Glomerular visceral epithelial cell (primary cell): ENCODE data around the gene PPM1E.
A peak's percentile ranks its signal among the peaks of the same experiment; 100 is the strongest.
"Not testable (repeated sequence)": the region's sequence is repeated elsewhere in the genome, so short reads cannot be mapped to it uniquely, and the experiment has no call there.

Experiments
- DNase-seq: peaks from one replicate; pipeline ENCODE4 v3.0.0-alpha.2; 2016; ENCODE audit errors: extremely low spot score

PPM1E gene

DNA sequence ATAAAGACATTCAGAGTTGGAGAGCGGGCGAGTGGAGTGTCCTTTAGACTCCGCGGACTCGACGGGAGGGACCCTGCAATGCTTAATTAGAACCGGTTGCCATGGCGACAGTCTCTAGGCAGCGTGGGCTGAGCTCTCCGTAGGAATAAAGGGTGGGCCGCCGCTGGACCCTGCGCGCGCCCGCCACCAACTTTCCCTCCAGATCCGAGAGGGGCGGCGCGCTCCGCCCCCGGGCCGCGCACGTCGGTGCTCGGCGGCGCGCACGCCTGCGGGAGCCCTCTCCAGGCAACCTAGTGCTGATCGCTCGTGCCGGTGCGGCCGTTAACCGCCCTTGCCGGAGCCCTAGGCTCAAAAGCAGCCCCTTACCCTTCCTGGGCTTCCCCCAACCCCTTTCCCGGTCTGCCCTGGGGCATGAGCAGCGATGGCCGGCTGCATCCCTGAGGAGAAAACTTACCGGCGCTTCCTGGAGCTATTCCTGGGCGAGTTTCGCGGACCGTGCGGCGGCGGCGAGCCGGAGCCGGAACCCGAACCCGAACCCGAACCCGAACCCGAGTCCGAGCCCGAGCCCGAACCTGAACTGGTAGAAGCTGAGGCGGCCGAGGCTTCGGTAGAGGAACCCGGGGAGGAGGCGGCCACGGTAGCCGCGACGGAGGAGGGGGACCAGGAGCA lies at the start of gene PPM1E:
PPM1E (plus strand) TSS at position 278 of the 669 bp plus-strand sequence.
- DNase-seq, result peak; percentile 3

DNA sequence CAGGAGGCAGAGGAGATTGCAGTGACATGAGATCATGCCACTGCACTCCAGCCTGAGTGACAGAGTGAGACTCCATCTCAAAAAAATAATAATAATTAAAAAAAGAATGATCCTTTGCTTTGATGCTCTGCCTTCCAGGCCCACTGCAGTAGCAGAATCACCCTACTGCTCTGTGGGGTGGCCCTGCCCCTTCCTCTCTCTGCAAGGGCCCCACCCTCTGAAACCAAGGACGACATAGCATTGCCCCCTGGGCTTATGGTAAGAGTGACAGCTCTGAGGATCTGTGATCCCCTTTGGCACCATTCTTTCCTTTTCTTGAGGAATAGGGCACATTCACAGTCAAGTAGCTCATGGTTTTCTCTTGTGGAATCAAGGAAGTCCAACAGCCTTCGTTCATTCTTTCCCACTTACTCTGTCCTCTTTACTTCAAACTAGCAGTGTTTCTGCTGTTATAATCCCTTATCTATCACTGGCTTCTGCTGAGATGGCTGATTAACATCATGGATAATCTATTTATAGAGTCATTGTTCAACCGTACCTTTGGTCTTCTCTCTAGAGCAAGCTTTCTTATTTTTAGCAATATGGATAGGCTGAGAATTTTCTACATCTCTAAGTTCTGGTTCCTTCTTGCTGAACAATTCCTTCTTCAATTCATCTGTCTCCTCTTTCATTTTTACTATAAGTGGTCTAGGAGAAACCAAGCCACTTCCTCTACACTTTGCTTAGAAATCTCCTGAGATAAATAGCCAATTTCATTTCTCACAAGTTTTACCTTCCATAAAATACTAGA lies 49.1 kb upstream of the PPM1E start:
- DNase-seq, result no peak

DNA sequence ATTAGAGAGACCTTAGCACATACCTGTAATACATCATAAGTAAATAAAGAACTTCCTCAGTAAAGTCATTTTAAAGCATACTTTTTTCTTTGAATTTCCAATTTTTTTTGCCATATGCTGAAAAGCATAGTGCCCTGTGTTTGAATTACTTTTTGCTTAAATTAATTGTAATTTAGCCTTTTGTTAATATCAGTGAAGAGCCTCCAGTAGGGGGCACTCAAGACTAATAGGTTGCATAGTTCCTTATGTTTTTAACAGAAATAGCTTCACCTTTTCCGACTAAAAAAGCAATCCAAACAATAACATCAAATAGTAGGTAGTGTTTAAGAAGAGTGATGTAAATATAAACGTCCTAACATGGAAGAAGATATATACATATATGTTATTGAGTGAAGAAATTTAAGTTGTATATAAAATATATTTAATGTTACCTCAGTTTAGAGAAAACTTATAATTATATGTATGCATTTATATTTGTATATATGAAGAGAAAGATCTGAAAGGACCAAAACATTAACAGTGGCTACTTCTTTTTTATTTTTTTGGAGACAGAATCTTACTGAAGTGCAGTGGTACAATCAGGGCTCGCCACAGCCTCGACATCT lies 44.6 kb upstream of the PPM1E start:
- DNase-seq, result peak; percentile 57

DNA sequence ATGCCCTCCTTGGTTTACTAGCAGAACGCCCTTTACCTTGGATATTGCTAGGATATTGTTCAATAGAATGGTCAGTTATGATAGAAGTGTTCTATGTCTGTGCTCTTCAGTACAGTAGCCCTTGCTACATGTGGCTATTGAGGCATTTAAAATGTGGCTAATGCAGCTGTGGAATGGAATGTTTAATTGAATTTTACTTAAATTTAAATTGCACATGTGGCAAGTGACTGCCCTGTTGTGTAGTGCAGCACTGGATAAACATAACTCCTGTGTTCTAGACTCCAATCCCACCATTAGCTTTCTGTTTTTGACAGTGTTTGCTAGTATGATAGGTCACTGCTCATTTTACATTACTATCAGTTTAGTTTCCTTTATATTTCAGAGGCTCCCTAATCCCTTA lies 33.4 kb upstream of the PPM1E start:
- no peak for DNase-seq

DNA sequence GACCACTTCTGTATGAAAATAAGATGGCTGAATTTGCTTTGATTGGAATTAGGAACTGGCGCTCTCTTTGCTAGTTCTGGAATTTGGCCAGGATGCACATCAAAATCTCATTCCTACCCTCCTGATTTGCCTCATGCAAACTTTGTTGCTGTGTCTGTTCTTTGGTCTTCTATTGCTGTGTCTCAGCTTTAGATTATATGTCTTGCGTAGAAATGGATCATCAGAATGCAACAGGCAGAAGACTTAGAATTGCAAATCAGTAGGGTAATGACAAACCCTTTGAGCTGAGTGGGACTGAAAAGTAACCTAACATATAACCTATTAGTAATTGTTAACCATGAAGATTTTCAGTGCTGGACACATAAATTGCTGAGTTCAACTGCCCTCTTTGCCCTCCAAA lies 33.0 kb upstream of the PPM1E start:
- DNase-seq, result no peak

DNA sequence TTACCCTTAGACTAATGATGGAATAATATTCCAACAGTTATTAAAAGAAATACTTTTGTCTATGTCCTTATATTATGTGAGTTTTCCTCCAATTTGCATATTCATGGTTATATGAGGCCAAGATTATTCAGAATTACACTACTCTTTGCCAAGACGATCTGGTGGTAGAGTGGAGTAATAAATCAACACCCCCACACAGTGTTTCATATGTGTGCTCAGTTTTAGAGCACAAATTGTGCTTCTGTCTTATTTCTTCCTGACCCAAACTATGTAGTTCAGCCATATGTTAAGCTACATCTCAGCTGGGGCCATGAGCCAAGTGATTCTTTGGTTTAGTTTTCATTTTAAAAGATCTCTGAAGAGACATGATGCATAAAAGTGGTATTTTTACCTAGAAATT lies 26.9 kb upstream of the PPM1E start:
- no peak for DNase-seq

DNA sequence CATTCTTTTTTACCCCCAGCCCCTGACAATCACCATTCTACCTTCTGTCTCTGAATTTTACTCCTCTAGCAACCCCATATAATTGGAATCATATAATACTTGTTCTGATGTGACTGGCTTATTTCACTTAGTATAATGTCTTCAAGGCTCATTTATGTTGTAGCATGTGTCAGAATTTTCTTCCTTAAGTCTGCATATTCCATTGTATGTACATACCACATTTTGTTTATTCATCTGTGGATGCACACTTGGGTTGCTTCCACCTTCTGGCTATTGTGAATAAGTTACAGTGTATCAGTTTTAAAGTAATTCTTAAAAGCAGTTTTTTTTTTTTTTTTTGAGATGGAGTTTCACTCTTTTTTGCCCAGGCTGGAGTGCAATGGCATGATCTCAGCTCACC lies 24.7 kb upstream of the PPM1E start:
- DNase-seq, result no peak

DNA sequence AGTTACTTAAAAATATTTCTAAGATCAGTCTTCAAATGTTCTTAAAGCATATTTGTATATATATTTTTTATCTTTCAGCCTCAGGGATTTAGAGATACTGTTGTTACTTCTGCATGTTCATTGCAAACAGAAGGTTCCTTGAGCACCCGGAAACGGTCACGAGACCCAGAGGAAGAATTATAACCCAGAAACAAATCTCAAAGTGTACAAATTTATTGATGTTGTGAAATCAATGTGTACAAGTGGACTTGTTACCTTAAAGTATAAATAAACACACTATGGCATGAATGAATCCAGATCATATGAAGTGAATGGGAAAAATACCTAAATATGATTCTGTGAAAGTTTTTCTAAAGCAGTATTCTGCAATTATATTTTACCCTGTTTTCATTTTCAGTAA lies 21.6 kb upstream of the PPM1E start:
- no peak for DNase-seq

DNA sequence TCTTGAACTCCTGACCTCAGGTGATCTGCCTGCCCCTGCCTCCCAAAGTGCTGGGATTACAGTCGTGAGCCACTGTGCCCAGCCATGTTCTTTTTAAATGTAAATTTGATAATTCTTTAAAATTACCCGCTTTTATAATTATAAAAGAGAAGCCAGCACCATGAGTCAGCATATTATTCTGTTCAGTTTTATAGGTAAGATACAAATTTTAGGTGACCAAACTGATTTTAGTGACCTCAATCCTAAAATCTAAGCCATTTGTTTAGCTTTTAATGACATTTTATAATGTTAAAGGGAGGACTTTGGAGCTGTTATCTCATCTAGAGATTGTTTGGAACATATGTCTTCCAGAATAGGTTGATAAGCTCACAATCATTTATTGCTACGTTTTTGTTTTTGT lies 20.8 kb upstream of the PPM1E start:
- no peak for DNase-seq

DNA sequence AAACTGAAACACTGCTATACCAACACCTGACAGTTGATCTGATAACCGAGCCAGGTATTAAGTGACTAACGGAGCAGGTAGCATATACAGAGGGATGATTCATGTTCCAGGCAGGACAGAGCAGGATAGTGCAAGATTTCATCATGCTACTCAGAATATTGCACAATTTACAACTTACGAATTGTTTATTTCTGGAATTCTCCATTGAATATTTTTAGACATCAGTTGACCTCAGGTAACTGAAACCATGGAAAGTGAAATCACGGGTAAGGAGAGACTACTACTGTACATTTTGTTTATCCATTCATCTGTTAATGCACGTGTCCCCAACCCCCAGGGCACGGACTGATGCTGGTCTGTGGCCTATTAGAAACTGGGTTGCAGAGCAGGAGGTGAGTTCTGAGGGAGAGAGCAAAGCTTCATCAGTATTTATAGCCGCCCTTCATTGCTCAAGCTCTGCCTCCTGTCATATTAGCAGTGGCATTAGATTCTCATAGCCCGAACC lies 14.5 kb upstream of the PPM1E start:
- DNase-seq, result no peak

DNA sequence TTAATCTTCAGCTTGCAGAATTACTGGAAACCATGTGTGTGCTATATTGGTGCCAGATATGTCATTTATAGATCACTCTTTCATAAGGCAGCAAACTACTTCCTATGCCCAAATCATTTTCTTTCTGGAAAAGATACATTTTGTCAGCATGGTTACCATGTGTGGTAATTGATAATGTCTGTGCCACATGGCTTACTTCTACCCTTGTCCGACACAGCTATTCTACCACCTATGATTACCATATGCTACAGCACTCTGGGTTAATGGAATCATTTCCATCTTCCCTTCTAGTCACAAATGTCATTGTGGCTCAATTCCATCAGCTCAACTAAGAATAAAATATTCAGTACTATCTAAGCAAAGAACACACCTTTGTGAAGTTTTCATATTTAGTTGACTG lies 8.0 kb upstream of the PPM1E start:
- no peak for DNase-seq

DNA sequence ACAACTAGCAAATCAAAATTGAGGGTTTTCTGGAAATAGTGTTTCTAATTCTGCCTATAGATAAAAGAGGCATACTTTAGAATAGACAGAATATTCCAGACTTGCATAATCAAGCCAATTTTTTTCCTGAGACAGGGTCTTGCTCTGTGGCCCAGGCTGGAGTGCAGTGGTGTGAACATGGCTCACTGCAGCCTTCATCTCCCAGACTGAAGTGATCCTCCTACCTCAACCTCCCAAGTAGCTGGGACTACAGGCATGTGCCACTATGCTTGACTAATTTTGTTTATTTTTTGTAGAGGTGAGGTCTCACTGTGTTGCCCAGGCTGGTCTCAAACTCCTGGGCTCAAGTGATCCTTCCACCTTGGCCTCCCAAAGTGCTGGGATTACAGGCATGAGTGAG lies 6.0 kb upstream of the PPM1E start:
- DNase-seq, result not testable (repeated sequence)

DNA sequence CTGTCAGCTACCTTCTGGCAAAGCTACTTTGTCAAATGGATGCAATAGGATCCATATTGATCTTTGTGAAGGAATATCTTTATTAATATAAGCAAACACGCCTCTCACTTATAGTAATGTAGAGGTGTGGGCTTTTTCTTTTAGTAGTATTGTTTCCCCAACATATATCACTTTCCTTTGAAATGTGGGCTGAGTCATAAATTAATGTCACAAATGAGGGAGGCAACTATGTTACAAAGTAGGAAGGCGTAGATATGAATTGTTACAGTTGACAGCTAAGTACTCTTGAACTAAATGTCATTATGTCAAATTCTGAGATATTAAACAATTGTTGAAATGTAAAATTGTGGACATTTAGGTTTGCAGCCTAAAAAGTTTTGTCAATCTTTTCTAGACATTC lies 2.6 kb upstream of the PPM1E start:
- DNase-seq, result no peak

DNA sequence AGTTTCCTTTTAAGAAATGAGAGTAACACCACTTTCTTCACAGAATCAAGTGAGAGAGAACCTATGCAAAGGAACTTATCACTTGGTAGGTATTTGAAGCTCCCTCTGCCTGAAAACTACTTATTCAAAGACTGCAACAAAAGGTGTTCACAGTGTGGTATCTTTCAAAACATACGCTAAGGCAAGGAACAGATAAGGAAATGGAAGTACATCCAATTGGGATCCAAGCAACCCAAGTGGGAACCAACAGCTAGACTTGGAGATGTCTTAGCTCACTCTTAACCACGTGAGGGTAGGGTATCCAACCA lies 431 bp upstream of the PPM1E start:
- DNase-seq, result no peak

DNA sequence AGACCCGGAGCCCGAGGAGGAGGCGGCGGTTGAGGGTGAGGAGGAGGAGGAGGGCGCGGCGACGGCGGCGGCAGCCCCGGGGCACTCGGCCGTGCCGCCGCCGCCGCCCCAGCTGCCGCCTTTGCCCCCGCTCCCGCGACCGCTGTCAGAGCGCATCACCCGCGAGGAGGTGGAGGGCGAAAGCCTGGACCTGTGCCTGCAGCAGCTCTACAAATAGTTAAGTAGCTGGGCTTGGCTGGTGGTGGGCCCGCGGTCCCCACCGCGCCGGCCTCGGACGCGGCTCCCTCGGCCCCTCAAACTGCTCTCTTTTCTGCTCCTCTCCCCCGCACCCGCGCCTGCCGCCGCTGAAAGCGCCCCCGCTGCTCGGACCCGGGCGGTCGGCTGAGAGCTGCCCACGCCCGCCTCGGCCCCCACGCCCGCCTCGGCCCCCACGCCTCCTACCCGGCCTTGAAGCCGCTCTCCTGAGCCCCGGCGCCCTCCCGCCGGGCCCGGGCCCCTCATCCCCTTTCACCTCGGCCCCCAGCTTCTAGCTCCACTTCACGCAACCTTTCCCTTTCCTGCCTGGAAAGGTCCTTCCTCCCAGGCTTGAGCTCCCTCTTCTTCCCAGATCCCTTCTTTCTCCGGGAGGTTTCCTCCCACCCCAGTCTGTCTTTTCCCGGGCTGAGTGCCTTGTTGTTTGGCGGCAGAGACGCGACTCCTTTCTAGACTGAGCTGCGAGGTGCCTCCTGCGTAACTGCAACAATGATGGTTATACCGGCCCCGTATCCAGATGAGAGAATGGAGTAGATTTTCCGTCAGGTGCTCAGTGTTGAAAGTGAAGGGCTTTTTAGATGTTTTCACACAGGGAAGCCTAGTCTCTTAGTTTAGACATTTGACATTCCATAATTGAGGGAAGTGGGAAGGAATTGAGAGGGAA lies 850 bp downstream of the PPM1E start:
- no peak for DNase-seq

DNA sequence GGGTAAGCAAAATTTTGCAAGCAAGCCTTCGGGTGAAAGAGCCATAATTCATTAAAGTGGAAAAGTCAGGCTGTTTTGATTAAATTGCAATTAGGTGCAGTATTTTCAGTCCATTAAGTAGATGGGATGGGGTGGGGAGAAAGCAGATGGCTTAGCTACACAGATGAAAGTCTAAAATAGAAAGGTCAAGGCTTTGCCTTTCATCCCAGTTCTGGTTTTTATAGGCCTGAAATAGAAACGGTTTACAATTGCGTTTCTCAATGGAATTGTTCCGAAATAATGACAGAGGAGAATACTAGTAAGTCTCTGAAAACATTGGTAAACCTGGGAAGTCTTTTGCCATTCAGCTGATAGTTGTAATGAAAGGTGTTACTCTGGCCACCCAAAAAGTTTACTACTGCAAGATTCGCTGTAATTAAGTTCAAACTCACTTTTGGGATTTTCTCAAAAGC lies 1.5 kb downstream of the PPM1E start:
- DNase-seq, result no peak

DNA sequence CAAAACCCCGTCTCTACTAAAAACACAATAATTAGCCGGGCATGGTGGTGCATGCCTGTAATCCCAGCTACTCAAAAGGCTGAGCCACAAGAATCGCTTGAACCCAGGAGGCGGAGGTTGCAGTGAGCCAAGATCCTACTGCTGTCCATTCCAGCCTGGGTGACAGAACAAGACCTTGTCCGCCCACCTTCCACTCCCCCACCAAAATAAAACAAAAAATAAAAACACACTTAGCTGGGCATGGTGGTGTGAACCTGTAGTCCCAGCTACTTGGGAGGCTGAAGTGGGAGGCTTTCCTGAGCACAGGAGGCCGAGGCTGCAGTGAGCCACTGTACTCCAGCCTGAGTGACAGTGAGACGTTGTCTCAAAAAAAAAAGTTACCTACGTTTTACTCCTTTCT lies 3.2 kb downstream of the PPM1E start:
- DNase-seq, result no peak

DNA sequence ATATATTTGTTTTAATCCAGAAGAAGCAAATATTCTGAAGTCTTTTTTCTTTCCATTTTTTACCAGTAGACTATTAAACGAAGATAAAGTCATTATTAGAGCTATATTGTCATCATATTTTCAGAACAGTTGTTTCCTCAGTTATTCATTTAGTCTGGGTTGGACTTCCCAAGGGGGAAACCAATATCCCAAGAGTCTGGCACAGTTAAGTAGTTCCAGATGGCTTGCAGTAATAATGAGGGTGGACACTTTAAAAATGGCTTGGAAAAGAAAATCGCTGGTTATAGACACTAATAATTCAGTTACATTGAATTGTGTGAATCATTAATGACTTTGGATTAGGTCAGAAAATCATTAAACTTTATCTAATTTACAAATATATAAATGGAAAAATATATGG lies 3.9 kb downstream of the PPM1E start:
- no peak for DNase-seq

DNA sequence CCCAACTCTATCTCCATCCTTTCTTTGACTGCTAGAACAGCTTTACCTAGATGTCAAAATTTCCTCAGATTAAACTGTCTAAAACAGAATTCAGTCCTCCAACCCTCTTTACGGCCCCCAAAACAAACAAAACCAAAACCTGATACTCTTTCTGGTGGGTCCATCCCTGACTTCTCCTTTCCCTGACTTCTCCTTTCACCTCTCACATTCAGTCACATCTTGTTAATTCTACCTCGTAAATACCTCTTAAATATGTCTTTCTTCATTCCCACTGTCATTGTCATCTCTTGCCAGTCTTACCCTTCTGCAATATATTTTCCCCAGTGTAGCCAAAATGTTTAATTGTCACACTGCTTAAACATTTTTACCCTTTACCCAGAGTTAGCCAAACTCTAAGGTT lies 4.6 kb downstream of the PPM1E start:
- no peak for DNase-seq

DNA sequence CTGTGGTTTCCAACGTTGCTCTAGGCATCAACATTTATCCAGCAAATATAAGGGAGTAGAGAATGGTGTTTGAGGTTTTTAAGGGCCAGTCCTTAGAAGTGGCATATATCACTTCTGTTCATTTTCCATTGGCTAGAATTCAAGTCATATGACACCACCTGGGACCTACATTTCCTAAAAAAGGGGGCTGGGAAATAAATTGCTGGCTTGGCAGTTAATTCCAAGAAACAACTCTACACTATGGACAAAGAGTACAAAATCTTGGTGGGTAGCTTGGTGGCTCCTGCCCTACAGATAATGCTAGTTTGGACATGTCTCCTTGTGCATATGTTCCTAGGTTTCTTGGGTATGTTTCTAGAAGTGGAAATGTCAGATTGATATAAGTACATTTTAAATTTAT lies 7.6 kb downstream of the PPM1E start:
- no peak for DNase-seq

DNA sequence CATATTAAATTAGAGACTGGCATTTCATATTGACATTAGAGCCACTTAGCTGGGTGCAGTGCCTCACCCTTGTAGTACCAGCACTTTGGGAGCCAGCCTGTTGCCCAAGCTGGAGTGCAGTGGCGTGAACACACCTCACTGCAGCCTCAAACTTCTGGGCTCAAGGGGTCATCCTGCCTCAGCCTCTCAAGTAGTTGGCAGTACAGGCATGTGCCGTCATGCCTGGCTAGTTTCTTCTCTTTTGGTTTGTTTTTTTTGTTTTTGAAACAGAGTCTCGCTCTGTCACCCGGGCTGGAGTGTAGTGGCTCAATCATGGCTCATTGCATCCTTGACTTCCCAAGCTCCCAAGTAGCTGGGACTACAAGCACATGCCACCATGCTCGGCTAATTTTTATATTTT lies 8.7 kb downstream of the PPM1E start:
- peak; percentile 45 for DNase-seq

DNA sequence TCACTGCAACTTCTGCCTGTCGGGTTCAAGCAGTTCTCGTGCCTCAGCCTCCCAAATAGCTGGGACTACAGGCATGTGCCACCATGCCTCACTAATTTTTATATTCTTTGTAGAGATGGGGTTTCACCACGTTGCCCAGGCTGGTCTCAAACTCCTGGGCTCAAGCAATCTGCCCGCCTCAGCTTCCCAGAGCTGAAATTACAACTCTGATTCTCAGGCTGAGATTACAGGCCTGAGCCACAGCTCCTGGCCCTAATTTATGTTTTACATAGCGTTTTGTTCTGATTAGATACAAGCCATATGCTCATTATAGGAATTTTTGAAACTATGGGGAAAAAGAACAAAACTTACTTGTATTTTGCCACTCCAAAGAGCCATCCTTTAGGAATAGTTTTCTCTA lies 22.8 kb downstream of the PPM1E start:
- DNase-seq, result not testable (repeated sequence)
